Measurements from ENCODE around the gene PTRHD1.

PTRHD1 gene

DNA sequence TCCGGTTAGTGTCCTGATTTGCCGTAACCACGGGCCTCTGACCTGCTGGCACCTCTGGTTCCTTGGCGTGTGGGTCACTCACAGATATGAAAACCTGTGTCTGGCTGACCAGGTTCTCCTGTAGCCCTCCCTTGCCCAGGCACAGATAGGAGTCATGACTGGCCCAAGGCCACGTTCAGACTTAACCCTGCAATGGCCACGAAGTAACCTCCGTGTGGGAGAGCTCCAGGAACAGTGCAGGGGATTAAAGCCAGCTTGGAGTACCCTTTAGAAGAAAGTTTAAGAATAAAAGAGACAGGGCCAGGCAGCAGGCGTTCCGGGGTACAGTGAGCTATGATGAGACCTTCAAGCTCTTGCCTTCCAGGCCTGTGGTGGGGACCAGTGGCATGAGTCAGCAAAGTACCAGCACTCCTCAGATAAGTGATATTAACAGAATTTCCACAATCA, 25.6 kb upstream of the PTRHD1 start:
- TF ChIP-seq, protein P1, sequence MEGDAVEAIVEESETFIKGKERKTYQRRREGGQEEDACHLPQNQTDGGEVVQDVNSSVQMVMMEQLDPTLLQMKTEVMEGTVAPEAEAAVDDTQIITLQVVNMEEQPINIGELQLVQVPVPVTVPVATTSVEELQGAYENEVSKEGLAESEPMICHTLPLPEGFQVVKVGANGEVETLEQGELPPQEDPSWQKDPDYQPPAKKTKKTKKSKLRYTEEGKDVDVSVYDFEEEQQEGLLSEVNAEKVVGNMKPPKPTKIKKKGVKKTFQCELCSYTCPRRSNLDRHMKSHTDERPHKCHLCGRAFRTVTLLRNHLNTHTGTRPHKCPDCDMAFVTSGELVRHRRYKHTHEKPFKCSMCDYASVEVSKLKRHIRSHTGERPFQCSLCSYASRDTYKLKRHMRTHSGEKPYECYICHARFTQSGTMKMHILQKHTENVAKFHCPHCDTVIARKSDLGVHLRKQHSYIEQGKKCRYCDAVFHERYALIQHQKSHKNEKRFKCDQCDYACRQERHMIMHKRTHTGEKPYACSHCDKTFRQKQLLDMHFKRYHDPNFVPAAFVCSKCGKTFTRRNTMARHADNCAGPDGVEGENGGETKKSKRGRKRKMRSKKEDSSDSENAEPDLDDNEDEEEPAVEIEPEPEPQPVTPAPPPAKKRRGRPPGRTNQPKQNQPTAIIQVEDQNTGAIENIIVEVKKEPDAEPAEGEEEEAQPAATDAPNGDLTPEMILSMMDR (IDR thresholded peaks at IDR 0.05; ENCODE audit: insufficient read depth, low read depth, low read length, missing control alignments), result no peak

DNA sequence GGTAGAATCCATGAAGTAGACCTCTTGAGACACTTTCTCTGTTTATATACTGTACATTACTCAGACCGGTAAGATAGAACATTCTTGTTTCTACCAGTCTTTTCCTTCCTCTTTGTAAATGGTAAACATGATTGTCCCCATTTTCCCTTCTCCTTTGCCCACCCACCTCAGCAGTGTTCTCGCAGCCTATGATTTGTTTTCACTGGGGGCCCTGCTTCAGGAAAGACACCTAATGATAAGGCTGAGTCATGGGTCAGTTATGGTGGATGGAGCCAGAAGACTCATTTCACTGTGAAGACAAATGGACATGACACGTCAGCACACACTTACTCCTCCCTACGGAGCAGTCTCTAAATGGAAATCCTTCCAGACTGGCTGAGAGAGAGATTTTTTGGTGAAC, 23.7 kb upstream of the PTRHD1 start:
- DNase-seq (ENCODE audit: low read depth), result peak; percentile 49
- TF ChIP-seq, protein P1 (IDR thresholded peaks at IDR 0.05; ENCODE audit: insufficient read depth, low read depth, low read length, missing control alignments), result no peak
- no peak overlapping the region for H3K4me3 ChIP-seq (ENCODE audit: low read length)

More for the DNA sequence above, 25.6 kb upstream of the PTRHD1 start:
- no peak for DNase-seq (ENCODE audit: low read depth)
- no peak overlapping the region for H3K4me3 ChIP-seq (ENCODE audit: low read length)

DNA sequence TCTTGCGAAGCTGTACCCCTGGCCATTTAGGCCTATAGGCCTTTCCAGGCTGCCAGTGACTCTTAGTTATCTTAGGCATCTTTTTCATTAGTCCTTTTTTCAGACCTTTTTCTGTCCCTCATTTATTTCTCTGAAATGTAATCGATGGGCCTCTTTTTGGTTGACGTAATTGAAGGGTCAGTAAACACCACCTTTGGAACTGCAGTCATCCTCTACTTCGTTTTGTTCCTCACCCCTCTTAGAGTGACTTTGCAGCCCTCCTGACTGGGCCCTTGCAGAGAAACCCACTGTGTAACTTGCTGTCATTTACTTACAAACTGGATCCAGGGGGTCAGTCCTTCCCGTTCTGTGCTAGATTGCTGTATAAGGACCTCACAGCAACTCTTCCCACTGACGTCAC, 23.2 kb upstream of the PTRHD1 start:
- TF ChIP-seq, protein P1 (IDR thresholded peaks at IDR 0.05; ENCODE audit: insufficient read depth, low read depth, low read length, missing control alignments), result no peak
- no peak for DNase-seq (ENCODE audit: low read depth)
- no peak overlapping the region for H3K4me3 ChIP-seq (ENCODE audit: low read length)

DNA sequence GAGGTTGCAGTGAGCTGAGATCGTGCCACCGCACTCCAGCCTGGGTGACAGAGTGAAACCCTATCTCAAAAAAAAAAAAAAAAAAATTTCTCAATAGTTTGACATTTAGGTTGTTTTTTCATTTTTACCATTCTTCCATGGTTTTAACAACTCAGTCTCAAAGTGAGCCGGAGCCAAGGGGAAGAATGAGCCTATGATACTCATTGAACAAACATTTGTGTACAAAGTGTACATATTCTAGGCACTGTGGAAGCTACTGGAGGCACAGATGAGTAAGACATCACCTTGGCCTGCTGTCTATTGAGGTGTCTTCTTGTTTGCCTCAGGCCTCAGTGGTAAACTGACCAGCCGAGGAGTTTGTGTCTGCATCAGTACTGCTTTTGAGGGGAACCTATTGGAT, 22.0 kb upstream of the PTRHD1 start:
- no peak overlapping the region for H3K4me3 ChIP-seq (ENCODE audit: low read length)
- TF ChIP-seq, protein P1 (IDR thresholded peaks at IDR 0.05; ENCODE audit: insufficient read depth, low read depth, low read length, missing control alignments), result no peak
- no peak for DNase-seq (ENCODE audit: low read depth)

DNA sequence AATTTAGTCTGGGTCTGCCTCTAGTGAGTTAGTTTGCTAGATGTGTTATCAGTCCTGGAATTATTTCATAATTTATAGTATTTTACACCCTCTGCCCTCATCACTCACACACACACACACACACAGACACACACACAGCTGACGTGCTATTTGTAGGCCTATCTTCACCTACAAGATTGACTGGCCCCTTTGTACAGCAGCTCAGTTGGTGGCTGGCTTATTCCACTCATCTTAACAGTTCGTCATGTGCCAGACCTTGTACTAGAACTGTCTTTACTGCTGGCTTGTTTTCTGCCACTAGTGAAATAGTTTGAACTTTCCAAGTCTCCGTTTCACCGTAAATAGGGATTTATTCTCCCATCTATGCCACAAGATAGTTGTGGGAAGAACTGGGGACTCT, 21.3 kb upstream of the PTRHD1 start:
- no peak overlapping the region for H3K4me3 ChIP-seq (ENCODE audit: low read length)
- TF ChIP-seq, protein P1 (IDR thresholded peaks at IDR 0.05; ENCODE audit: insufficient read depth, low read depth, low read length, missing control alignments), result no peak
- no peak for DNase-seq (ENCODE audit: low read depth)

DNA sequence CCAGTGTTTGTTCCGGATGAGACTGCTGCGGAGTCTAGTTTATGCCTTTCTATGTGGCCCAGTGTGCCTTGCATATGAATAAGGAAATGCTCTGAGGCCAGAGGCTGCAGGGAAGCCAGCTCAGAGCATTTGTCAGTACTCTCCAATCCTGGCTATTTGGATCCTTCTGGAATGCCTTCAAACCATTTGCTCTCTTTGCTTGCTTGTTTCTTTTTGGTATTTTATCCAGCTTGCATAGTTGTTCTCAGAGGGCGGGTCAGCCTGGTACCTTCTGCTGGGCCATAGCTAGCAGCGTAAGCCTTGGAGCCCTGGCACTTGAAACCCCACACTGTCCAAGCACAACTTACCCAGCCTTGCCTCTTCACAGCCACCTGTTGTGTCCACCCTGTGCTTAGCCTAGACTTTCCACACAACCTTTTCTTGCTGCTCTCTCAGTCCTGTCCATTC, 20.5 kb upstream of the PTRHD1 start:
- no peak for DNase-seq (ENCODE audit: low read depth)
- TF ChIP-seq, protein P1 (IDR thresholded peaks at IDR 0.05; ENCODE audit: insufficient read depth, low read depth, low read length, missing control alignments), result no peak
- H3K4me3 ChIP-seq (ENCODE audit: low read length), result no peak overlapping the region

DNA sequence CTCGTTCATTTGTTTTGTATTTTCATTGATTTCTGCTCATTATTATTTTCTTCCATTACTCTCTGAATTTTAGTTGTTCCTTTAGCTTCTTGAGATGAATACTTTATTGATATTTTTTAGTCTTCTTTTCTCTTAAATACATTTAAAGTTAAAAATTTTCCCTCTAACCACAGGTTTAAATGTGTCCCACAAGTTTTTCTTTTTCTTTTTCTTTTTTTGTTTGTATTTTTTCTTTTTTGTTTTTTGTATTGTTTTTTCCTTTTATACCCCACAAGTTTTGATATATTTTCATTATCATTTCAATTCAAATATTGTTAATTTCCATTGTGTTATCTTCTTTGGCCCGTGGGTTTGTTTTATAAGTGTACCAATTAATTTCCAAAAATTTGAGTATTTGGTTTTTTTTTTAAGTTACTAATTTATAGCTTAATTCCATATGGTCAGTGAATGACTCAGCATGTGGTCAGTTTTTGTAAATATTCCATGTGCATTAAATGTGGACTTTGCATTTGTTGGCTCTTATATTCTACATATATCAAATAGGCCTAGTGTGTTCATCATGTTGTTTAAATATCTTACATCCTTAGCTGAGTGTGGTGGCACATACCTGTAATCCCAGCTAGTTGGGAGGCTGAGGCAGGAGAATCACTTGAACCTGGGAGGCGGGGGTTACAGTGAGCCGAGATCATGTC, 16.3 kb upstream of the PTRHD1 start:
- H3K4me3 ChIP-seq (ENCODE audit: low read length), result no peak overlapping the region
- DNase-seq (ENCODE audit: low read depth), result no peak
- TF ChIP-seq, protein P1 (IDR thresholded peaks at IDR 0.05; ENCODE audit: insufficient read depth, low read depth, low read length, missing control alignments), result no peak
